A172 (cell line): ENCODE results near the gene ZNF136. TPM values are rescaled to one million over a fixed set of nuclear protein-coding genes. Genes with fewer than 3 reads are reported as not detected.

Experiments used
- DNase-seq: peaks from one replicate; pipeline ENCODE4 v3.0.0-alpha.2; 2015; ENCODE audit warnings: low spot score
- total RNA-seq: library from RNA; depleted of rRNA; stranded (reverse); fragments of >200 nt; shearing (Covaris generic); gene quantifications from 2 replicates; pipeline ENCODE4 v1.2.3, GENCODE V29; 2014; rRNA removed

Gene ZNF136
- total RNA-seq, 1 experiment from 2014 or later = 16.1 TPM

DNA sequence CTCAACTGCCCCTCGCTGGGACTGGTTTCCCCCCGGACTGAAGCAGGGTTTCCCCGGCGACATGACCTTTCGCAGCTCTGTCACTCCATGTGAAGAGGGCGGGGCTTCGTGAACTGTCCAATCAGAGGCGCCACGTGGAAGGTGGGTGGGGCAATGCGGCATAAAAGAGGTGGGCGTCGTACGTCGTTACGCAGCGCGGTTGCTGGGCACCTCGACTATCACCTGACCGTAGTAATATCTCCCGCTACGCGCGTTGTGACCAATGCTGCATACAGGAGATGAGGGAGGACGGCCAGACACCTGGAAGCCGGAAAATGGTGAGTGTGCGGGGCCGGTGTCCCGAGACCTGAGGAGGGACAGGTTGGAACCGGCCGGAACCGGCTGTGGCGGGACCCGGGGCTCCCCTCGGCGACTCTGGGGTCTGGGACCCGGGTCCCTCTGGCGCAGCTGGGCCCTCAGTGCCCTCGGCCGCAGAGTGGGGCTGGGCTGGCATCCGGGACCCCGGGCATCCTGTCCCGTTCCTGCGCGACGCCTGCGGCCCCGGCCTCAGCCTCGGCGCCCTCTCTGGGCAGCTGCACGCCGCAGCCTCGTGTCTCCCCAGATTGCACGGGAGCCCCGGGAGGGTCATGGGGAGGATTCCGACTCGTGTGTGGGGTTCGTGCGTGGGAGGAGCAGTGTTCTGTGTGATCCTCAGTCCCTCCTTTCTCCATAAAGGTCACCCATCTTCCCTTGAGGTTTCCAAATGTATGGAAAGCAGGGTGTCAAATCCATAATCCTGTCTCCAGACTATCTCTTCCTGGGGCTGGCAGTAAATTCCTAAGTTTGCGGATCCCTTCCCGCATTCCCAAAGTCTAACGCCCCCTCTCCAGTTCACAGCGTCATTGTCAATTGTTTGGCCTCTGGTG, 32.2 kb downstream of the ZNF136 start:
- DNase-seq = no peak

DNA sequence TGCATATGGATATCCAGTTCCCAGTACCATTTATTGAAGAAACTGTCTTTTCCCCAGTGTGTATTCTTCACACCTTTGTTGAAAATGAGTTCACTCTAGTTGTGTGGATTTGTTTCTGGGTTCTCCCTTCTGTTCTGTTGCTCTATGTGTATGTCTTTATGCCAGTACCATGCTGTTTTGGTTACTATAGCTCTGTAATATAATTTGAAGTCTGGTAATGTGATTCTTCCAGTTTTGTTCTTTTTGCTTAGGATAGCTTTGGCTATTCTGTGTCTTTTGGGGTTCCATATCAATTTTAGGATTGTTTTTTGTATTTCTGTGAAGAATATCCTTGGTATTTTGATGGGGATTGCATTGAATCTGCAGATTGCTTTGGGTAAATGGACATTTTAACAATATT, 35.2 kb downstream of the ZNF136 start:
- no peak for DNase-seq

DNA sequence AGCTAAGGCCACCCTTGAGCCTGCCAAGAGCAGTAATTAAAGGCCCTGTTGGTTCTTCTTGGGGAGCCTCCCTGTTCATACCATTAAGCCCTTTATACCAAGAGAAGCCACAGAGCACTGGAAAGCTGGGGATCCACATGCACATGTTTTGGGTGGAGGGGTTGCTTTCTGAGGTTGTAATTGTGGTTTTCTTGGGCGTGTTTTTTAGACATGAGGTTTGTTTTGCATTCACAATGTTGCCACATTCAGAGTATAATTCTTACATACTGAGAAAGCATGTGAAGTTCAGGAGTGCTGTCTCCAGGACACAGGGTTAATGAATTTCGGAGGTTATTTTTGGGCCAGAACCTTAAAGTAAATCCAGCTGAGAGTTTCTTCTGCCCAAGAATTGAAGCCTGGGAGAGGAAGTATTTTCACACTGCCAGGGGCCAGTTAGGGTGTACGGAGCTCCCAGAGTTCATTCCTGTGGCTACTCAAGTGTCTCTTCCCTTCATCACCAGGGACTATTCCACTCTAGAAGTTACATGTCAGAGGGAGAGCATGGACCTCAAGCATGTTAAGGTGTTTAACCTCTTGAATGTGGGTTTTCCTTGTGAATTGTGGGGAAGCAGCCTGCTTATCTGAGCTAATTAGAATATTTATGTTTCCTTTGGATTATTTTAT, 37.0 kb downstream of the ZNF136 start:
- no peak for DNase-seq

DNA sequence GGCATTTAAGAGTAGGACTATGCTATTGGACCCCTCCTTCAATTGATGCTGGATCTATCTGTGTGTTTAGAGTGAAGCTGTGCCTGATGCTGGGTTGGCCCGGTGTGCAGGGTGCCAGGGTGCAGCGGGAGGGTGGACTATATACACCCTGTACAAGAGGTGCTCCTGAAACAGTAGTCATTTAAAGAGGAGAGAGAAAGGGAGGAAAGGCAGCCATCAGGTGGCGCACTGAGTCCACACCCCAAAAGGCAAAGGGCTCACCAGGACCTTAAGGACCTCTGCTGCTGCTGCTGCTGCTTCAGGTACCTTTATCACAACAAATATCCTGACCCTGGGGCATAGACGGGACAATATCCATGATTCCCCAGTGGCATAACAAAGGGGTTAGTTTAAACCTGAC, 39.4 kb downstream of the ZNF136 start:
- DNase-seq = no peak

DNA sequence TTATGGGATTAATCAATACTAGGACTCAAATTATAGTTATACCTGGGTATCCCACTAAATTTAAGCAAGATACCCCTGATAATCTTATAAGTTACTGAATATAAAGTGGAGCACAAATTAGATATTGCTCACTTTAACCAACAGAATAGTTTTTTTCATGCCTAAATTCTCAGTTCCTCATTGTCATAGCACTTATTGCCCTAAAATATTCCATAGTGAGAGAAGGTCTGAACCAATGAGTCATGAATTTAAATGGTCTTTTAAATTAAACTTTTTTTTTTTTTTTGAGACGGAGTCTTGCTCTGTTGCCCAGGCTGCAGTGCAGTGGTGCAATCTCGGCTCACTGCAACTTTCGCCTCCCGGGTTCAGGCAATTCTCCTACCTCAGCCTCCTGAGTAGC, 42.4 kb downstream of the ZNF136 start:
- DNase-seq = no peak

DNA sequence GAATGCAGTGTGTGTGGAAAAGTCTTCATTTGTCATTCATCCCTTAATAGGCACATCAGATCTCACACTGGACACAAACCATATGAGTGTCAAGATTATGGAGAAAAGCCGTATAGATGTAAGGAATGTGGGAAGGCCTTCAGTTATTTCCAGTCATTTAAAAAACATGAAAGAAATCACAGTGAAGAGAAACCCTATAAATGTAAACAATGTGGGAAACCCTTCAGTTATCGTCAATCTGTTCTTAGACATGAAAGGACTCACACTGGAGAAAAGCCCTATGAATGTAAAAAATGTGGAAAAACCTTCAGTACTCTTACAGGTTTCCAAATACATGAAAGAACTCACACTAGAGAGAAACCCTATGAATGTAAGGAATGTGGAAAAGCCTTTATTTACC, 45.3 kb downstream of the ZNF136 start:
- DNase-seq = no peak

DNA sequence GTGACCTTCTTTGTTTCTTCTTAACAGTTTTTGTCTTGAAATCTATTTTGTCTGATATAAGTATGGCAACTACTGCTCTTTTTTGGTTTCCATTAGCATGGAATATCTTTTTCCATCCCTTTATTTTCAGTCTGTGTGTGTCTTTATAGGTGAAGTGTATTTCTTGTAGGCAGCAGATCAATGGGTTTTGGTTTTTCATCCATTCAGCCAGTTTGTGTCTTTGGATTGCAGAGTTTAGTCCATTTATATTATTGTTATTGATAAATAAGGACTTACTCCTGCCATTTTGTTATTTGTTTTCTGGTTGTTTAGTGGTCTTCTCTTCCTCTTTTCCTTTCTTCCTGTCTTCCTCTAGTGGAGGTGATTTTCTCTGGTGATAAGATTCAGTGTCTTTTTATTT, 54.4 kb downstream of the ZNF136 start:
- no peak for DNase-seq

DNA sequence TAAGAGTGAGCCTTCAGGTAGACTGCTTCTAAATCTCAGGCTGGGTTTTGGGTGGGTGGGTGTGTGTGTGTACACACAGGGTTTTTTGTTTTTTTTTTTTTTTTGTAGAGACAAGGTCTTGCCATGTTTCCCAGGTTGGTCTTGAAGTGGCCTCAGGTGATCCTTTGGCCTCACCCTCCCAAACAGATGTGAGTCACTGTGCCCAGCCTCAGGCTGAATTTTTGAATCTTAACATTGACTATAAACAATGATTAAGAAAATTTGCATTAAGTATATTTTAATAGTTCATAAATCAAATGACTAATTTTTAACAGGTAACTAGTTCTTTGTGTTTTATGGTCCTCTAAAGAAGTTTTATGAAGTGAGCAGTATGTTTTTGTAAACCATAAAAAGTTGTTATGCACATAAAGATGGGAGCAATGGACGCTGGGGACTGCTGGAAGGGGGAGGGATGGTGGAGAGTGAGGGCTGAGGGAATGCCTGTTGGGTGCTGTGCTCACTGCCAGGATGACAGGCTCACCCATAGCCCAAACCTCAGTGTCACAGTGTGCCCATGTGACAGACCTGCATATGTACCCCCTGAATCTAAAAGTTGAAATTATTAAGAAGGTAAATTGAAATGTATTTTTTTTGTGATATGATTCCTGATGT, 60.2 kb downstream of the ZNF136 start:
- no peak for DNase-seq

DNA sequence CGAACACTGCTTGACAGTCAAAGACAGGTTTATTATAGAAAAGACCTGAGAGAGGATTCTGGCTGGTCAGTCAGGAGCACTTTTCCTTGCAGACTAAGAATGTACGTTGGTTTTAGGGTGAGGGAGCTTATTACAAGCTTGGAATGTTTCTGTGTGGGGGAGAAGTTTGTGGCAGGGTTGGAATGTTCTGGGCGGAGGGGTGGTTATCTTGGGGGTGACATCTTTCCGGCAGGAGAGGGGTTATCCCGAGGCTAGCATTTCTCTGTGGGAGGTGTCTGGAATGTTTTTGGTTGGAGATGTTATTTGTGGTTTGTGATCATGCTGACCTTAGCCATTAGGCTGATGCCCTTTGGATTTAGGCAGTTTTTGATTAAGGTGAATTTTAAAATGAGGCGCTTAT, 61.8 kb downstream of the ZNF136 start:
- DNase-seq = no peak

DNA sequence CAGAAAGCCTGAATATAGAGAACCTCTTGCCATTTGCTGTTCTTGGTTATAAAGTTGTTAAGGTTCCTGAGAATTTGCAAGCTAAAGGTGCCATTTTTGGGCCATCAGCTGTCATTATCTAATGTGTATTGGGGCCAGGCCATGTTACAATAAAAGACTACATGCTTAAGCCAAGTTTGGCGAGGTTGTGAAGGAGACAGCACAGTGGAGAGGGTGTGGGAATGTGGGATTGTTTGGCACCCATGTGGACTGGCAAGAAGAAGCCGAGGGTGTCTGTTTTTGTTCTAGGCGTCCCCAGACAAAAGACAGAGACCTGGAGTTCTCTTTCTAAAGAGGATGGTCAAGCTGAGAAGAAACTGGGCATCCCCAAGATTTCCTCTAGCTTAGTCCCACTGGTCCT, 67.1 kb downstream of the ZNF136 start:
- DNase-seq = no peak

DNA sequence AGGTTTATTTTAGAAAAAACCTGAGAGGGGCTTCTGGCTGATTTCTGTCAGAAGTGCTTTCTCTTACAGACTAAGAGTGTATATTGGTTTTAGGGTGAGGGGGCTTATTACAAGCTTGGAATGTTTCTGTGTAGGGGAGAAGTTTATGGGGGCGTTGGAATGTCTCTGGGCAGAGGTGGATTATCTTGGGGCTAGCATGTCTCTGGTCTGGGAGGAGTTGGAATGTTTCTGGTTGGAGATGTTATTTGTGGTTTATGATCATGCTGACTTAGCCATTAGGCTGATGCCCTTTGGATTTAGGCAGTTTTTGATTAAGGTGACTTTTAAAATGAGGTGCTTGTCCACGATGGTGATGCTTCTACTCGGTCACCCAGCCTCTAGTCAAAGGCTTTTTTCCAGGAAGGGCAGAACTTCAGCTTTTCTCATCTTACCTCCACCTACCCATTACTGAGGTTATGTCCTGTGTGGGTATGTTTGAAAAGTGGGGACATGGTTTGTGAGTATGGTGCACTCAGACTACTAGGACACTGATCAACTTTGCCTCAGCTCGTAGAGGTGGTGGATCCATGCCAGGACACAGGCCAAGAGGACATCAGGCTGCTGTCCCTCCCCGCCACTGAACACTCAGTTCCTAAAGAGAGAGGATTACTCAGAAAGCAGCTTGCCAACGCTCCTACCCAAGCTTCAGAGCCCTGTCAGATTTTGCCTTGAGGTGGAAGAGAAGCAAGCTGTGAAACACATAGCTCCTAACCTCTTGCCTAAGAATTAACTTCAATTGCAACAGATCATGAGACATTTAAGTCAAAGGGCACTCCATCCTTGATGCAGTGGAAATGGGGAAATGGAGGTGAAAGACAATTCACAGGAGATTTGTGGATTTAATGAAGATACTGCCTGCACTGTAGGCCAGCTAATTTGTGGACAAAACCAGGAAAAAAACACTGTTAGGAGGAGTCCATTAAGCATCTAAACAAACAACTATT, 68.1 kb downstream of the ZNF136 start:
- DNase-seq = no peak

DNA sequence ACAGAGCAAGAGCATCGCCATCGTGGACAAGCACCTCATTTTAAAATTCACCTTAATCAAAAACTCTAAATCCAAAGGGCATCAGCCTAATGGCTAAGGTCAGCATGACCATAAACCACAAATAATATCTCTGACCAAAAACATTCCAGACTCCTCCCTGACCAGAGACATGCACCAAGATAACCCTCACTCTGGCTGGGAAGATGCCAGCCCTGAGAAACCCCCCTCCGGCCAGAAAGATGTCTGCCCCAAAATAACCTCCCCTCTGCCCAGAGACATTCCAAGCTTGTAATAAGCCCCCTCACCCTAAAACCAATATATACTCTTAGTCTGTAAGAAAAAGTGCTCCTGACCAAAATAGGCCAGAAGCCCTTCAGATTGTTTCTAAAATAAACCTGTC, 70.1 kb downstream of the ZNF136 start:
- DNase-seq = no peak

DNA sequence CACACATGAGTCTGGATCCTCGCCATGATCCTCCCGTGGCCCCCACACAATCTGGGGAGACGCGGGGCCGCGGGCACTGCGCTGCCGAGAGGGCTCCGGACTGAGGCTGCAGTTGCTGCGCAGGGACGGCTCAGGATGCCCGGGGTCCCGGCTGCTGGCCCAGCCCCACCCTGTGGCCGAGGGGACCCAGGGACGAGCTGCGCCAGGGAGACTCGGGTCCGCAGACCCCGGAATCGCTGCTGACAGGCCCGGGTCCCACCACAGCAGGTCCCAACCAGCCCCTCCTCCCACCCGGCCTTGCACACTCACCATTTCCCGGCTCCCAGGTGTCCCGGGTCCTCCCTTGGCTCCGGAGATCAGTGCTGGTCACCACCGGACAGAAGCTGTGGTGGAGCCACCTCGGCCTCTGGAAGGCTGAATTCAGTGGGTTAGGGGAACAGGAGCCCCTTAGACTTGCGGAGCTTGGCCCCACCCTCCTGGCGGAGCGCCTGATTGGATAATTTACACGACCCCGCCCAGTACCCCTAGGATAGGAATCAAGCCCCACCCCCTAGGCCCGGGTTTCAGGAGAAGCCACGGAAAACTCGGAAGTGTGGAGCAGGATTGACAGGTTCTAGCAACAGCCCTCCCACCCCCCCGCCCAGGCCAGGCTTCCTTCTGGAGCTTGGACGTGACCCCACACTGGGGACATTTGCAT, 74.4 kb downstream of the ZNF136 start:
- no peak for DNase-seq

Other genes with a start within 250 kb of the ZNF136 start
- 14.7 and 17.6 TPM in 2 replicates for gene ZNF700, start 238.0 kb upstream of the ZNF136 start, total RNA-seq
- 1.1 TPM in 1 of 2 replicates, not detected in the other for gene ZNF763, start 198.1 kb upstream of the ZNF136 start, total RNA-seq
- 7.2 and 11.3 TPM in 2 replicates for gene ZNF433, start 127.4 kb upstream of the ZNF136 start, total RNA-seq
- gene ZNF878, start 110.1 kb upstream of the ZNF136 start, total RNA-seq = 0.38 TPM in 1 of 2 replicates, not detected in the other
- gene ZNF844, start 98.4 kb upstream of the ZNF136 start, total RNA-seq = 0.12 TPM in 1 of 2 replicates, not detected in the other
- 7.8 and 11.4 TPM in 2 replicates for gene ZNF20, start 22.7 kb upstream of the ZNF136 start, total RNA-seq
- gene ZNF625, start 6.4 kb upstream of the ZNF136 start, total RNA-seq = 7.7 and 14.5 TPM in 2 replicates
- gene ZNF44, start 131.8 kb downstream of the ZNF136 start, total RNA-seq = 8.7 and 9.6 TPM in 2 replicates
- gene ZNF563, start 170.5 kb downstream of the ZNF136 start, total RNA-seq = not detected in 2 replicates
- gene ZNF442, start 202.6 kb downstream of the ZNF136 start, total RNA-seq = 1.9 and 2.4 TPM in 2 replicates
- gene ZNF799, start 238.2 kb downstream of the ZNF136 start, total RNA-seq = 4.9 and 7.5 TPM in 2 replicates